ENCODE data around the gene G6PC3.
"Not testable (repeated sequence)": the region's sequence is repeated elsewhere in the genome, so short reads cannot be mapped to it uniquely, and the experiment has no call there.

G6PC3 gene

GRCh38 chr17:44082256-44082927, 11.9 kb downstream of the G6PC3 start:
- DNase-seq (ENCODE audit: low read depth in 2 of 2): no peak

- DNase-seq (ENCODE audit: low read depth in 2 of 2): no peak
Measured at GRCh38 chr17:44083250-44083849, 12.8 kb downstream of the G6PC3 start.

GRCh38 chr17:44084131-44084538, 13.6 kb downstream of the G6PC3 start:
- no peak for DNase-seq (ENCODE audit: low read depth in 2 of 2)

DNA sequence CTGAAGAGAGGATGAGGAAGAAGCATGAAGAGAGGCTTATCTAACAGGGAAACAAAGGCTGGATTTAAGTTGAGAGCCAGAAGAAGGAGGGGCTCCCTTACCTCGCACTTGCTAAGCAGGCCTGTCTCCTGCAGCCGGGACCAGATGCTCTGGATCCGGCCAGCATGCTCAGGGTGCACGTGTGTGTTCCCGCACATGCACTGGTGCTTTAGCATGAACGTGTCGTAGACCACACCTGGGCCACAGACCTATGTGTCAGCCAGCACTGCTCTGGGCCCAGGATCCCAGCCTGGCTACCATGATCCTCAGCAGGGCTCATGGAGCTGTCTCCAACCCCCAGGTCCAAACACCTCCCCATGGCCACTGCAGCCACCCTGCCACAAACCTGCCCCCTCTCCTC, 14.4 kb downstream of the G6PC3 start:
- DNase-seq (ENCODE audit: low read depth in 2 of 2): no peak

DNA sequence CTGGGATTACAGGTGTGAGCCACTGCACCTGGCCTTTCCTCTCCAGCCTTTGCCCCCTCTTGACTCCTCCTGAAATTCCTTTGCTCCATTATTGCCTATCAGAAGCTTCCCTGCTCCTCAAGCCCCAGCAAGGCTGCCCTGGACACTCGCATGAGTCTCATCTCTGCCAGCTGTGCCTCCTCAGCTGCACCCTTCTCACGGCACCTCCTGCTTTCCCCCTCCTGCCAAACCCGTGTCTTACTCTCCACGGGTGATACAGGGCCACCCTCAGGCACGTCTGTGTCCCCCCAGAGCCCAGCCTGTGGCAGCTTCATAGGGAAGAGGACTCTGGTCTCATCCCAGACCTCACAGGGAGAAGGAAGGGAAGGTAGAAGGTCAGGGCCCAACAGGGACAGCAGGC, 15.4 kb downstream of the G6PC3 start:
- no peak for DNase-seq (ENCODE audit: low read depth in 2 of 2)

DNA sequence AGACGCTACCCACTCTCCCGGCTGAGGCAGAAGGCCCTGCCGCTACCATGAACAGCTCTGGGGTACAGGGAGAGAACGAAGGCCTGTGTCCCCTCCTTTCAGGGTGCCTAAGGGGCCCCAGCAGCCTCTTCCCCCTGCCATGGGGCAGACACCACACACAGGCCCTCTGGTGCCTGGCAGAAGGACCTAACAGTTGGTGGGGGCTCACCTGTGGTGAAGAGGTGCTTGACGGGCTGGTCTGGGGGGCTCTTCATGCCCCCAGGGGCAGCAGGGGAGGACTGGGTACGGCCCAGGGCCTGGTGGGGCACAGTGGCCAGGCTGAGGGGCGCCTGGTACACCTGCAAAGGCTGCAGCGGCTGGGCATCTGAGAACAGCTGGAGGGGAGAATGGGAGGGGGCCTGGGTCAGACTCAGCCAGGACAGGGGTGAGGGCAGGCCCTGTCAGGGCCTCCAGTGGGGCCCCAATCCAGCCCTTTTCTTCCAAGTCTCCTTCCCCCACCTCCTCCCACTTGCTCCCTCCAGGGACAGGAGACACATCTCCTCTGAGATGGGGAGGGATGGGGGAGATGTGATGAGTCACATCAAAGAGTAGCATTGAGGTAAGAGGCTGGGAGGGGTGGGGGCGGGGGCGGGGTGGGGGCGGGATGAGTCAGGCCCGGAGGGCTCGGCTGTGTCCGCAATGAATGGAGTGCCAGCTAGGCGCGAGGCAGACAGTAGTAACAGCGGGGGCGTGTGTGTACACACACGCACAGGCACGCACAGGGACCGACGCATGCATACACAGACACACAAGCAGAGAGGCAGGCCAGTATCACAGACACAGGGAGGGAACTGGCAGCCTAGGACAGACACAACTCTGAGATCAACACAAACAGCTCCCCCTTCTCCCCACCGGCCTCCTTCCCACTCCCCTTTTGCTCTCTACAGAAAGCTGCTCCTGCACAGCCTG, 16.1 kb downstream of the G6PC3 start:
- peak; percentile 59 to 67 for DNase-seq (ENCODE audit: low read depth in 2 of 2)

GRCh38 chr17:44087319-44087718, 16.8 kb downstream of the G6PC3 start:
- no peak for DNase-seq (ENCODE audit: low read depth in 2 of 2)

DNA sequence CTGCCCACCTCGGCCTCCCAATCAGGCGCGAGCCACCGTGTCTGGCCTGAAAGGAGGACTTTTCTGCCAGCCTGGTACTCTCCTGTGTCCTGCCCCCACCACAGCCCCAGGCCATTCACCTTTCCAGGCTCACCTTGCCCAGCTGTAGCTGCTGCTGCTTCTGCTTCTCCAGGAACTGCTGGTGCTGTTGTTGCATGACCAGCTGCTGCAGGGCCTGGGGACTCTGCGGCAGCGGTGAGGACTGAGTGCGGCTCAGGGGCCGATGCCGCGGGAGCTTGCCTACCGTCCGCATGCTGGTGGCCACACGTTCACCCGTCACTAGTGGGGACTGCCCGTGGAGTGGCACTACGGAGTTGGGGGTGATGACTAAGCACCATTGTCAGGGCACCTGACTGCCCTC, 17.7 kb downstream of the G6PC3 start:
- no peak for DNase-seq (ENCODE audit: low read depth in 2 of 2)

DNA sequence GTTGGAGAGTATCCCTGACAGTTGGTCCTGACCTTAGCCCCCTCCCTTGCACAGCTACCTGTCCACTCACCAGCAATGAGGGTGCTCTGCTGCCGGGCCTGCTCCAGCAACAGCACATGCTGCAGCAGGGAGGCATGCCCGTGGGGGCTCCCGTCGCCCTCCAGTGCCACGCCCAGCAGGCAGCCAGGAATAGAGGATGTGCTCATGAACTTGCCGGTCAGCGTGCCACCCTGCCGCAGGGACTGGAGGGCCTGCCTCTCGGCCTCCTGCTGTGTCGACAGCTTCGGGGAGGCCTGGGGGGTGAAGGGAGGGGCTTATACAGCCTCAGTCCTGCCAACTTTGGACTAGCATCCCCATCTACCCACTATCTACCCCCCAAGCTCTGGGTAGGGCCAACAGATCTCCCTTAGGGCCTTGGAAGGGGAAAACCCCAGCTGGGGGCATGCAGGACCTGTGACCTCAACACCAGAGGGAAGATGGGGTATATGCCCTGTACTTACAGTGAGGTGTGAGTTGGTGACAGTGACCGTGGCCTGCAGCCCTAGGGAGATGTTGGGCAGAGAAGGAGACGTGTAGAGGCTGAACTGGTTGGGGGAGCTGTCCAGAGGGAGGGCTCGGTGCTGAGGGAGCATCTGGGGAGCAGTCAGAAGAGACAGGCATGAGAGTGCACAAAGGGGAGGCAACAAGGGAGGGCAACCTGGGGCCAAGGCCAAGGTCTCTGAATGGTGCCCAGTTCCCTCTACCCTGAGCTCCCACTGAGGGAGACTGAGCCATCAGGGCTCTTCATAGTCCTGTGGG, 20.9 kb downstream of the G6PC3 start:
- no peak for DNase-seq (ENCODE audit: low read depth in 2 of 2)

DNA sequence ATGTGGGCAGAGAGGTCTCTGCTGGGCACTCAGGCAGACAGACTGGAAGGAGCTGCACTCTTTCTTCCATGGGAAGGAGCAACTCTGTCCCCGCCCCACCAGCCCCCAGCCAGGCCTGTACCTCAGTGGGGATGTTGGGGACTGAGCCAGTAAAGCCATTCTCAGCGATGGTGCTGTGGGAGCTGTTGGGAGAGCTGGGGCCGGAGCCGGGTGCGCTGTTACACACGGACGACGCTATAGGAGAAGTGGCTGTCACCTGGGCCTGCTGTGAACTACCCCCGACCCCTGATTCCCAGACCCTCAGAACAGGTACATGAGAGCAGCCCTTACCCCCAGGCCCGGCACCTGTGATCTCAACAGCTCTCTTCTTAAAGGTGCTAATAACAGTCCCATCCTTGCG, 21.5 kb downstream of the G6PC3 start:
- DNase-seq (ENCODE audit: low read depth in 2 of 2): no peak

DNA sequence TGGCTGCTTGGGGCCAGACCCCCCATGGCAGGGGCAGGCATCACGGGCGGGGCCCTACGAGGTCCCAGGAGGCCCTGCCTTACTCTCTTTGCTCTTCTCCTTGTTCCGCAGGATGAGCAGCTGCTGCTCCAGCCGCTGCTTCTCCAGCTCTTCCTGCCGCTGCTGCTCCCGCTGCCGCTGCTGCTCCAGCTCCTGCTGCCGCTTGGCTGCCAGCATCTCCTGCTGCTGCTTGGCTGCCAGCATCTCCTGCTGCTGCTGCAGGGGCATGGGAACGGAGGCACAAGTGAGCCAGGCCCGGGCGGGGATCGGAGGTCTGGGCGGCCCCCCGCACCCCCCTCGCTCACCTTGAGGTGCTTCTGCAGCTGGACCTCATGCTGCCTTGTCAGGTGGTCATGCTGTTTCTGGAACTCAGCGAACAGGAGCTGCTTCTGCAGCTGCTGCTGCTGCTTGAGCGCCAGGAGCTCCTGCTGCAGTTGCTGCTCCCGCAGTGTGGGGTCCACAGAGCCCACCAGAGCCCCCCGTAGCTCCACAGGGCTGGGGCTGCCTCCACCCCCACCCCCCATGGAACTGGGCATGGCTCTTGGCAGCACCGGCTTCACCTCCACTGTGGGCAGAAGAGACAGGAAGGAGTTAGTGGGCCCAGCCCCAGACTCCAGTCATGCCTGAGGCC, 22.8 kb downstream of the G6PC3 start:
- DNase-seq (ENCODE audit: low read depth in 2 of 2): no peak

- no peak for DNase-seq (ENCODE audit: low read depth in 2 of 2)
Measured at GRCh38 chr17:44094701-44095387, 24.3 kb downstream of the G6PC3 start.

- no peak for DNase-seq (ENCODE audit: low read depth in 2 of 2)
Measured at GRCh38 chr17:44095388-44095646, 24.8 kb downstream of the G6PC3 start.

- DNase-seq (ENCODE audit: low read depth in 2 of 2): no peak
Measured at GRCh38 chr17:44095647-44096496, 25.3 kb downstream of the G6PC3 start.

- no peak for DNase-seq (ENCODE audit: low read depth in 2 of 2)
Measured at GRCh38 chr17:44097110-44097958, 26.8 kb downstream of the G6PC3 start.

- not testable (repeated sequence) for DNase-seq (ENCODE audit: low read depth in 2 of 2)
Measured at GRCh38 chr17:44101858-44102257, 31.3 kb downstream of the G6PC3 start.

DNA sequence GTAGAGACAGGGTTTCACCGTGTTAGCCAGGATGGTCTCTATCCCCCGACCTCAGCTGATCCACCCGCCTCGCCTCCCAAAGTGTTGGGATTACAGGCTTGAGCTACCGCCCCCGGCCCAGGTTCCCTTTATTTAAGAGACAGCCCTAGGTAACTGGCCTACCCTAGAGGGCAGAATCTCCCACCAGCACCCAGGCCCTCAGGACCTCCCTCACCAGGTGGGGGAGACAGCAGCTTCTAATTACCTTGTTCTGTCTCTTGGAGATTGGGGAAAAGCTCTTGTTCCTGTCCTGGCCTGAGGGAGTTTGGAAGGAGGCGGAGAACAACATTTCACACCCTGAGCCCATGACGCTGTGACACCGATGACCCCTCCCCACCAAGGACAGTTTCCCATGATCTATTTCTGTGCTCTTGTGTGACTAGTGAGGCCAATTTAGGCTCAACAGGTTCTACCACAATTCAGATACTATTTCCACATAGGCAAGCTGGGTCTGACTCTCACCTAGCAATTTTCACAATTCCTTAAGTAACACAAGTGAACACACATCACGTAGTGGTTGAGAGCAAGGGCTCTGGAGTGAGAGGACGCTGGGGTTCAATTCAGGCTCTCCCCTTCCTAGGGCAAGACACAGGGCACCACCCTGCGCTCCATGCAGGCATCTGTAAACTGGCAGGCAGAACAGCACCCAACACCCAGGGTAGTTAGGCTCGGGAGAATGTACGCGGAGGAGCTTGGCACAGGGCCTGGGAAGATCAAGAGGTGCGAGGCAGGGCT, 32.5 kb downstream of the G6PC3 start:
- DNase-seq (ENCODE audit: low read depth in 2 of 2): no peak

GRCh38 chr17:44105483-44105882, 34.9 kb downstream of the G6PC3 start:
- DNase-seq (ENCODE audit: low read depth in 2 of 2): no peak
